Measurements from ENCODE around the gene TTN.

DNA sequence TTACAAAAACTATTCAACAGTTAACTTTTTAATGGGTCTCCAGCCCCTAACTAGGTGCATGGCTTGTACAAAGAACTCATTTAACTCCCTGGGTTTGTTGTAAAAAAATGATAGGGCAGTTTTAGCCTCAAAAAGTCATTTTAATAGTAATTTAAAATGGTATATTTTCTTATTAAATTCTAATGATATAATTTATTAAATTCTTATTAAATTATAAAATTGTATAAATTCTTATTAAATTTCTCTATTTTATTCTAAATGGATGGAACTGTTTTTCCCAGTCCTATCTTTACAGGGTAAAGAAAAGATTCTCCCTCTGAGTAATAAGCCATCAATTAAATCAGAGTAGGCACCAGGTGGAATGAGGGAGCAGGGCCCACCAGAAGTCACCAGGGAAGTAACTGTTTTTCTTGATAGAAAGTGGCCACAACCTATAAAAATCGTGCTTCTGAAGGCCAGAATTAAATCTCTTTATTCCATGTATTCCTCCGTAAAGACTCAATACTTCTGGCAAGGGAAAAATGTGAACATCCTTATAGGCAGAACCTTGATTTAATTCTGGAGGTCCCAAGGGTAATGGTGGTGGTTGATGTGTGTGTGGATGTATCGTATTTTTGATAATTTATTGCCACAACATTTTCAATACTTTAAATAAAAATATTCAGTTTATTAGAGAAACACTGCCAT, 329.6 kb downstream of the TTN start:
- TF ChIP-seq, protein P1, sequence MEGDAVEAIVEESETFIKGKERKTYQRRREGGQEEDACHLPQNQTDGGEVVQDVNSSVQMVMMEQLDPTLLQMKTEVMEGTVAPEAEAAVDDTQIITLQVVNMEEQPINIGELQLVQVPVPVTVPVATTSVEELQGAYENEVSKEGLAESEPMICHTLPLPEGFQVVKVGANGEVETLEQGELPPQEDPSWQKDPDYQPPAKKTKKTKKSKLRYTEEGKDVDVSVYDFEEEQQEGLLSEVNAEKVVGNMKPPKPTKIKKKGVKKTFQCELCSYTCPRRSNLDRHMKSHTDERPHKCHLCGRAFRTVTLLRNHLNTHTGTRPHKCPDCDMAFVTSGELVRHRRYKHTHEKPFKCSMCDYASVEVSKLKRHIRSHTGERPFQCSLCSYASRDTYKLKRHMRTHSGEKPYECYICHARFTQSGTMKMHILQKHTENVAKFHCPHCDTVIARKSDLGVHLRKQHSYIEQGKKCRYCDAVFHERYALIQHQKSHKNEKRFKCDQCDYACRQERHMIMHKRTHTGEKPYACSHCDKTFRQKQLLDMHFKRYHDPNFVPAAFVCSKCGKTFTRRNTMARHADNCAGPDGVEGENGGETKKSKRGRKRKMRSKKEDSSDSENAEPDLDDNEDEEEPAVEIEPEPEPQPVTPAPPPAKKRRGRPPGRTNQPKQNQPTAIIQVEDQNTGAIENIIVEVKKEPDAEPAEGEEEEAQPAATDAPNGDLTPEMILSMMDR (IDR thresholded peaks at IDR 0.05) = no peak
- TF ChIP-seq POLR2A (IDR thresholded peaks at IDR 0.05) = no peak

Measured in suprapubic skin (tissue), 3 donors.